KMS-11 (cell line): ENCODE measurements around the gene SOX18.

Experiments used
- H2AFZ ChIP-seq: fragments of 200-600 bp; sonication (generic); 2 replicates; pipeline ENCODE4 v1.6.1; 2016; ENCODE audit warnings: antibody characterized with exemption, mixed run types, low read depth
- H3K27ac ChIP-seq: fragments of 200-600 bp; sonication (generic); 2 replicates; pipeline ENCODE4 v1.6.1; 2016; ENCODE audit warnings: mild to moderate bottlenecking, mixed run types
- H3K27me3 ChIP-seq: fragments of 200-600 bp; sonication (generic); 2 replicates; pipeline ENCODE4 v1.6.1; 2017; ENCODE audit warnings: mild to moderate bottlenecking, low read depth, mixed run types, moderate library complexity; ENCODE audit not compliant: insufficient read depth
- H3K36me3 ChIP-seq: fragments of 200-600 bp; sonication (generic); 2 replicates; pipeline ENCODE4 v1.6.1; 2017; ENCODE audit warnings: mild to moderate bottlenecking, mixed run types; ENCODE audit not compliant: insufficient read depth
- H3K4me1 ChIP-seq: fragments of 200-600 bp; sonication (generic); 2 replicates; pipeline ENCODE4 v1.6.1; 2016; ENCODE audit warnings: mild to moderate bottlenecking, low read depth, mixed run types; ENCODE audit not compliant: poor library complexity, severe bottlenecking
- H3K4me2 ChIP-seq: fragments of 200-600 bp; sonication (generic); 2 replicates; pipeline ENCODE4 v1.7.0; 2016; ENCODE audit warnings: mild to moderate bottlenecking, mixed run types
- H3K4me3 ChIP-seq: fragments of 200-600 bp; sonication (generic); IDR thresholded peaks from 2 replicates; pipeline ENCODE4 v1.6.1; 2017; ENCODE audit warnings: low read depth, low read length, mixed read lengths; ENCODE audit not compliant: insufficient read depth
- H3K79me2 ChIP-seq: fragments of 200-600 bp; sonication (generic); 2 replicates; pipeline ENCODE4 v1.6.1; 2016; ENCODE audit warnings: low read depth, mixed run types; ENCODE audit not compliant: insufficient read depth
- H3K9ac ChIP-seq: fragments of 200-600 bp; sonication (generic); 2 replicates; pipeline ENCODE4 v1.6.1; 2016; ENCODE audit warnings: mild to moderate bottlenecking, mixed run types
- H4K20me1 ChIP-seq: fragments of 200-600 bp; sonication (generic); 2 replicates; pipeline ENCODE4 v1.6.1; 2016; ENCODE audit warnings: mild to moderate bottlenecking, mixed run types; ENCODE audit not compliant: insufficient read depth
- CTCF ChIP-seq: fragments of 200-600 bp; sonication (generic); conservative IDR thresholded peaks from 2 replicates; pipeline ENCODE4 v1.6.1; 2017; ENCODE audit warnings: low read depth, mild to moderate bottlenecking, antibody characterized with exemption, low read length, moderate library complexity, mixed read lengths

The SOX18 gene

GRCh38 chr20:64084685-64085152 lies 35.3 kb upstream of the SOX18 start:
- H3K4me2 ChIP-seq: no peak overlapping the region
- H3K36me3 ChIP-seq: no peaks in the 10 kb centered on the region
- no peak overlapping the region for H3K27ac ChIP-seq
- peaks cover 87% of the 10 kb centered on the region for H3K27me3 ChIP-seq
- no peaks in the 10 kb centered on the region for H3K4me1 ChIP-seq
- H4K20me1 ChIP-seq: no peaks in the 10 kb centered on the region
- TF ChIP-seq CTCF: no peak
- H3K9ac ChIP-seq: no peak overlapping the region
- no peak overlapping the region for H2AFZ ChIP-seq
- no peak overlapping the region for H3K4me3 ChIP-seq
- no peaks in the 10 kb centered on the region for H3K79me2 ChIP-seq

- Histone ChIP-seq H3K4me3 (no peak within 1 kb of the TSS), H3K27ac (no peak within 1 kb of the TSS), H3K9ac (no peak within 1 kb of the TSS), H2AFZ (no peak within 1 kb of the TSS), H3K27me3 (peaks cover 85% of the 10 kb centered on the region), H3K4me2 (no peak within 1 kb of the TSS; the same call in 1 of the 2 replicates), H3K36me3 (no peaks in the 10 kb centered on the region), H4K20me1 (no peaks in the 10 kb centered on the region), H3K4me1 (no peaks in the 10 kb centered on the region), H3K79me2 (no peaks in the 10 kb centered on the region)
- no peak for TF ChIP-seq CTCF
These were observed 34.6 kb upstream of the SOX18 start, which contains the start of gene LKAAEAR1 for GRCh38 chr20:64083804-64084684. Gene LKAAEAR1 (minus strand): TSS chr20:64084398. CDS start chr20:64084219, 179 bp downstream.

GRCh38 chr20:64083378-64083803 lies 34.0 kb upstream of the SOX18 start:
- TF ChIP-seq CTCF: no peak; the same call in 1 of the 2 replicates
- H2AFZ ChIP-seq: no peak overlapping the region
- no peak overlapping the region; the same call in 1 of the 2 replicates for H3K4me2 ChIP-seq
- H3K79me2 ChIP-seq: no peaks in the 10 kb centered on the region
- no peaks in the 10 kb centered on the region for H3K36me3 ChIP-seq
- peaks cover 6% of the 10 kb centered on the region for H3K4me1 ChIP-seq
- H3K27ac ChIP-seq: no peak overlapping the region
- no peak overlapping the region for H3K9ac ChIP-seq
- H4K20me1 ChIP-seq: no peaks in the 10 kb centered on the region
- no peak overlapping the region for H3K4me3 ChIP-seq
- peaks cover 82% of the 10 kb centered on the region for H3K27me3 ChIP-seq

DNA sequence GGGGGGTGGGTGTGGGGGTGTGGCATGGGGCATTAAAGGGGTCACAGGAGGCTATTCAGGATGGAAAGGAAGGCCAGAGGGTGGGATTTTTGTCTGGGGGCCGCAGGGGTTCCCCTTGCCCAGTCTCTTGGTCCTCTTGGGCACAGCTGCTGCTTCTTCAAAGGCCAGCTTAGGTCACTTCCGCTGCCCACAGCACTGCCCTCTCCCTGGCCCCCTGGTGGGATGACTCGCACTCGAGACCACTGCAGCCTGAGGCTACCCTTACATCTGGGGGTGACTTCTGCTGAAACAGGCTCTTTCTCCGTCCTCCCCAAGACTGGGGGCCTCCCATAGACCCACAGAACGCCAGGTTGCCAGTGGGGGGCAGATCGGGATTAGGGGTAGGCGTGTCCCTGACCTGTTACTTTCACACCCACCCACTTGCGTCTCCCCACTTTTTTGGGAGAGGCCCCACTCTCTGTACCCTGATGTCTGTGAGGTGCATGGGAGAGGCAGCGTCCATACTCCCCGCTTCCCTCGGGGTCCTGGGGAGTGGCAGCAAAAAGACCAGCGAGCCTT lies 33.5 kb upstream of the SOX18 start:
- no peaks in the 10 kb centered on the region for H3K36me3 ChIP-seq
- no peaks in the 10 kb centered on the region for H3K79me2 ChIP-seq
- H3K4me1 ChIP-seq: peaks cover 11% of the 10 kb centered on the region
- H3K27me3 ChIP-seq: peaks cover 77% of the 10 kb centered on the region
- no peak overlapping the region for H3K27ac ChIP-seq
- H3K4me2 ChIP-seq: no peak overlapping the region; the same call in 1 of the 2 replicates
- TF ChIP-seq CTCF: no peak
- no peak overlapping the region for H2AFZ ChIP-seq
- H3K9ac ChIP-seq: no peak overlapping the region
- H4K20me1 ChIP-seq: no peaks in the 10 kb centered on the region
- no peak overlapping the region for H3K4me3 ChIP-seq
